ENCODE data around the gene FCGR2B. TPM values are rescaled to one million over a fixed set of nuclear protein-coding genes. Genes with fewer than 3 reads are reported as not detected.
"Not testable (repeated sequence)": the region's sequence is repeated elsewhere in the genome, so short reads cannot be mapped to it uniquely, and the experiment has no call there.

FCGR2B gene
- total RNA-seq, 1 donor from 2014 or later, result 0.15 TPM

- H3K4me1 ChIP-seq, result peaks cover 5% of the 10 kb centered on the region
- H3K27me3 ChIP-seq, result peaks cover 65% of the 10 kb centered on the region
These were observed 59.5 kb downstream of the FCGR2B start for GRCh38 chr1:161722406-161722805.

GRCh38 chr1:161723459-161724141 is 60.7 kb downstream of the FCGR2B start:
- Histone ChIP-seq H4K20me1 (ENCODE audit: low read depth) (no peaks in the 10 kb centered on the region), H3K4me2 (no peak overlapping the region), H2AFZ (replicated peaks) (no peak overlapping the region), H3K79me2 (ENCODE audit: low read depth) (no peaks in the 10 kb centered on the region), H3K27ac (no peak overlapping the region), H3K9ac (no peak overlapping the region), H3K27me3 (peaks cover 75% of the 10 kb centered on the region), H3K9me3 (ENCODE audit: low read depth) (no peaks in the 10 kb centered on the region), H3F3A (ENCODE audit: low read depth) (peaks cover 6% of the 10 kb centered on the region), H3K4me3 (no peak overlapping the region), H3K36me3 (no peaks in the 10 kb centered on the region), H3K4me1 (peaks cover 5% of the 10 kb centered on the region)
- no peak for DNase-seq (ENCODE audit: low spot score)
- no peak overlapping the region for H3K4me3 Mint-ChIP-seq
- peaks cover 6% of the 10 kb centered on the region for H3K4me1 Mint-ChIP-seq
- H3K27ac Mint-ChIP-seq, result no peak overlapping the region
- no peak for TF ChIP-seq EZH2phosphoT487 (IDR thresholded peaks at IDR 0.05)
- no peak for TF ChIP-seq EZH2 (IDR thresholded peaks at IDR 0.05)
- no peak for TF ChIP-seq CTCF (IDR thresholded peaks at IDR 0.05)
- H3K27me3 Mint-ChIP-seq (ENCODE audit: insufficient read depth, low read depth), result peaks cover 26% of the 10 kb centered on the region
- H3K36me3 Mint-ChIP-seq, result no peaks in the 10 kb centered on the region
- H3K9me3 Mint-ChIP-seq, result no peaks in the 10 kb centered on the region

More at GRCh38 chr1:161722406-161722805, 59.5 kb downstream of the FCGR2B start:
- Histone ChIP-seq H3K4me2 (no peak overlapping the region), H3K27ac (no peak overlapping the region), H4K20me1 (ENCODE audit: low read depth) (no peaks in the 10 kb centered on the region), H3K9ac (no peak overlapping the region), H3K4me3 (no peak overlapping the region), H3F3A (ENCODE audit: low read depth) (peaks cover 6% of the 10 kb centered on the region), H3K79me2 (ENCODE audit: low read depth) (no peaks in the 10 kb centered on the region), H3K9me3 (ENCODE audit: low read depth) (no peaks in the 10 kb centered on the region), H3K36me3 (no peaks in the 10 kb centered on the region), H2AFZ (replicated peaks) (no peak overlapping the region)
- Mint-ChIP-seq H3K9me3 (no peaks in the 10 kb centered on the region), H3K27ac (no peak overlapping the region), H3K27me3 (ENCODE audit: insufficient read depth, low read depth) (peaks cover 26% of the 10 kb centered on the region), H3K36me3 (no peaks in the 10 kb centered on the region), H3K4me3 (no peak overlapping the region), H3K4me1 (peaks cover 4% of the 10 kb centered on the region)
- DNase-seq (ENCODE audit: low spot score), result no peak
- TF ChIP-seq EZH2 (IDR thresholded peaks at IDR 0.05) (no peak), EZH2phosphoT487 (IDR thresholded peaks at IDR 0.05) (no peak), CTCF (IDR thresholded peaks at IDR 0.05) (no peak)

- not testable (repeated sequence) for H3K9me3 ChIP-seq (ENCODE audit: low read depth); H3K36me3 ChIP-seq; H3K27ac Mint-ChIP-seq; H3K4me1 Mint-ChIP-seq; H3K27ac ChIP-seq; H3K4me1 ChIP-seq; H4K20me1 ChIP-seq (ENCODE audit: low read depth); H3K9me3 Mint-ChIP-seq; H3K79me2 ChIP-seq (ENCODE audit: low read depth); H3F3A ChIP-seq (ENCODE audit: low read depth); H3K36me3 Mint-ChIP-seq; DNase-seq (ENCODE audit: low spot score); H3K9ac ChIP-seq
- Mint-ChIP-seq H3K27me3 (ENCODE audit: insufficient read depth, low read depth) (peaks cover 26% of the 10 kb centered on the region), H3K4me3 (peak overlapping the region; percentile 93)
- Histone ChIP-seq H3K4me2 (peak overlapping the region; percentile 90), H3K4me3 (peak overlapping the region; percentile 54), H3K27me3 (peaks cover 93% of the 10 kb centered on the region), H2AFZ (replicated peaks) (peak overlapping the region; percentile 97)
These were observed 62.4 kb downstream of the FCGR2B start for GRCh38 chr1:161725258-161725907.

Measured in neural progenitor cell (in vitro differentiated cells).